Muscle layer of colon (tissue), 2 donors: ENCODE data around the gene BRAT1.

Source experiments
- H3K27ac ChIP-seq: one replicate; pipeline ENCODE4 v1.7.0; 2013; ENCODE audit warnings: low read depth, mild to moderate bottlenecking, low read length, moderate library complexity
- H3K27me3 ChIP-seq, 2 donors: one replicate each; pipeline ENCODE4 v1.7.0; 2013; ENCODE audit warnings: low read length in 2 of 2, mild to moderate bottlenecking in 2 of 2; ENCODE audit not compliant: insufficient read depth in 2 of 2, control insufficient read depth in 1 of 2
- H3K36me3 ChIP-seq: one replicate; pipeline ENCODE4 v1.7.0; 2013; ENCODE audit warnings: mild to moderate bottlenecking, low read length; ENCODE audit not compliant: insufficient read depth
- H3K4me1 ChIP-seq: one replicate; pipeline ENCODE4 v1.7.0; 2013; ENCODE audit warnings: mild to moderate bottlenecking, low read length; ENCODE audit not compliant: insufficient read depth
- H3K4me3 ChIP-seq, 2 donors: one replicate each; pipeline ENCODE4 v1.7.0; 2013; ENCODE audit warnings: low read length in 2 of 2, low read depth in 1 of 2, mild to moderate bottlenecking in 1 of 2, moderate library complexity in 1 of 2
- H3K9ac ChIP-seq: one replicate; pipeline ENCODE4 v1.7.0; 2013; ENCODE audit warnings: low read length
- H3K9me3 ChIP-seq: one replicate; pipeline ENCODE4 v1.7.0; 2013; ENCODE audit warnings: mild to moderate bottlenecking, low read length
- donor health status: abdominal sarcoma.
- donor health status: Adenocarcinoma of cecum.

BRAT1 gene

DNA sequence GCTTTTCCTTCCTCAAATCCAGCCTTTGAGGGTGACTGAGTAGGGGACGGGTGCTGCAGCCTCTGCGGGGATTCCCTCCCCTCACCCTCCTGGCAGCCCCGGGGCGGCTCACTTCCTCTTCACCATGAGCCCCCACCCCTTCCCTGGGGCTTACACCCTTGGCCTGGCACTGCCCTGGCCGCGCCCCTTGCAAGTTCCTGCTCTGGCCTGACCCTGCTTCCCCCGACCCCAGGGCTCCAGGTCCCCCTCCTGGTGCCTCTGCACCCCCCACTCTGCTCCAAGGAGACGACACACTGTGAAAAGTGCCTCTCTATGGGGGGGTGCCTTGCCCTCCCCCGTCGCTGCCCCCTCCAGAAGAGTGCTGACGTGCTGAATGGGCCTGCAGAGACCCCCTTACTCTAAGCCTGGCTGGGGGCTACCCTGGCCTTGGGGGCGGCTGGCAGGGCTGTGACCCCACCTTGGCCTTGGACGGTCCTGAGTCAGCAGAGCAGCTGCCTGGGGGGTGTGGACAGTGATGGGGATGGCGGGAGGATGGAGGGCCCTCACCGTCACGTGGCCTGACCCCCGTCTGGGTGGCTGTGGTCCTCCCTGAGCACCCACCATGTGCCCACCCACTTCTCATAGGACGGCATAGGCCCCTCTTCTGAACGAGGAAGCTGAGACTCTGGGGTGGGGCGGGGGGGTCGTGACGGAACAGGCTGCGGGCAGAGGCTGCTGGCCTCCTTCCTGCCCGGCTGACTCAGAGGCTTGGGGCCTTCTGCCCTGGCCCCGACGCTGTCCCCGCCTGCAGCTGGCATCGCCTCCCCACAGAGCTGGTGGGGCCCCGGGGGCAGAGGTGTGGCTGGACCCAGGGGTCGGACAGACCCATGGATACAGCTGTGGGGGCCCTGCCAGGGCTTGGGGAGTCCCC lies 25.9 kb downstream of the BRAT1 start:
- Histone ChIP-seq H3K4me1 (peaks cover 10% of the 10 kb centered on the region), H3K27ac (peak overlapping the region; percentile 34), H3K4me3 (no peak overlapping the region), H3K9me3 (no peaks in the 10 kb centered on the region), H3K27me3 (peaks cover 0 to 42% of the 10 kb centered on the region in 2 donors), H3K36me3 (no peaks in the 10 kb centered on the region), H3K9ac (no peak overlapping the region)

DNA sequence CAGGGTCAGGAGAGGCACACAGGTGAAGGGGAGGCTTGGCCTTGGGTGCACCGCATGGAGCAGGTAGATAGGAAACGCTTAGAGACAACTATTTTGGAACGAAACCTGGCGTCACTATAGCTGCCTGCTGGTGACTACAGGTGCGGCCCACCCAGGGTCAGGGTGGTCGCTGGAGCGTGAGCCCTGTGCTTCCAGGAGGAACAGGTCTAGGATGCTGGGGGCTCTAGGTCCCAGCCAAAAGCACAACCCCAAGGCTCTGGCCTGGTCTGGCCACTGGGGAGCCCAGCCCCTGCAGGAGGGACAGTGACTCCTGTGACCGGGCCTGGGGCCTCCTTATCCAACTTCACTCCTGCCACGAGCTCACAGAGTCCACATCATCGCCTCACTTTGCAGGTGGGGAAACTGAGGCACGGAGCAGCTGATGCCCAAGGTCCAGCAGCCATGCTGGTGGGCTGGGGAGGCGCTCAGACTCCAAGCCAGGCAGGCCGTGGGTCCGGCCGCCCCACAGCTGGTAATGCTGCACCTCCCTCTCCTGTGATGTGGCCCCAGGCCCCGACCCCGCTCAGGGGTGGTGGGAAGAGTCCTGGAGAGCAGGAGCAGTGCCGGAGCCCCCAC lies 26.7 kb downstream of the BRAT1 start:
- H3K4me3 ChIP-seq, result no peak overlapping the region
- H3K4me1 ChIP-seq, result peaks cover 10% of the 10 kb centered on the region
- H3K27ac ChIP-seq, result no peak overlapping the region
- H3K9ac ChIP-seq, result no peak overlapping the region
- H3K36me3 ChIP-seq, result no peaks in the 10 kb centered on the region
- no peaks in the 10 kb centered on the region for H3K9me3 ChIP-seq
- peaks cover 0 to 50% of the 10 kb centered on the region in 2 donors for H3K27me3 ChIP-seq

DNA sequence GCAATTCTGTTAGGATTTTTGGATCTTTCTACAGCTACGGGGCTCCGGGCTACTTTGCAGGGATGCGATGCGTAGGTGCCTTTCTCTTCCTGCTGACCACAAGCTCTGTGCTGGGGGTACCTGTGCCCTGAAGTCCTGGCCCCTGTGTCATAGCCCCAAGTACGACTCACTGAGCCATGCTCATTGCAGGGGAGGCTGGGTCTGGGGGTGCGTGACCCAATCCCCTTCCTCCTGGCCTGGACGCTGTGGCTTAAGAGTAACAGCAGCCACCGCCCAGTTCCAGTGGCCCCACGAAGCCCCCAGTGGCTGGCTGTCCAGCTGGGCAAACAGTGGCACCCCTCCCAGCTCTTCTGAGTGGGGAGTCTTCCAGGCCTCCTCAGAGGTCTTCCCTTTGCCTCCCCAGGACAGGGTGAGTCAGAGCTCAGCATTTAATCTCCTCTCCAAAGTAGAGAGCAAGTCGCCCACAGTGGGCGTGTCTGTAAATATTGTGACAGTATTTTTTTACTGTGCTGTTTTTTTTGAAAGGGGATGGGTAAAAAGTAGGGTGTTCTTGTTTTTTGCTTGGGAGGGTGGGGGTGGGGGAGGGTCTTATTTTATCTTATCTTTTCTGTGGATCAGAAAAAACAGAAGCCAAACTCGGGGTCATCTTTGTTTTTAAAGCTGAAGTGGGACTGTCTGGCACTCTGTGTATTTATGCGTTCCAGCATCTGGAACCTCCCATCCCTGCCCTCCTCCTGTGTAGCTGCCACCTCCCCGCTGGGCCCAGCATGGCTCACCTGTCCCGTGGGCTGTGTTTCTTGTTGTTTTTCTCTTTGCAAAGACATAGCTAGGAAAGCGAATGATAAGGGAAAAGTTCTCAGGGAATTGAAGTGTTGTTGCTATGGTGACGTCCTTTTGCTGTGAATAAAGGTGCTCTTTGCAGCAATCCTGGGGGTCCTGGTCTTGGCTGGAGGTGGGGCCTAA lies 27.5 kb downstream of the BRAT1 start:
- H3K9ac ChIP-seq, result no peak overlapping the region

DNA sequence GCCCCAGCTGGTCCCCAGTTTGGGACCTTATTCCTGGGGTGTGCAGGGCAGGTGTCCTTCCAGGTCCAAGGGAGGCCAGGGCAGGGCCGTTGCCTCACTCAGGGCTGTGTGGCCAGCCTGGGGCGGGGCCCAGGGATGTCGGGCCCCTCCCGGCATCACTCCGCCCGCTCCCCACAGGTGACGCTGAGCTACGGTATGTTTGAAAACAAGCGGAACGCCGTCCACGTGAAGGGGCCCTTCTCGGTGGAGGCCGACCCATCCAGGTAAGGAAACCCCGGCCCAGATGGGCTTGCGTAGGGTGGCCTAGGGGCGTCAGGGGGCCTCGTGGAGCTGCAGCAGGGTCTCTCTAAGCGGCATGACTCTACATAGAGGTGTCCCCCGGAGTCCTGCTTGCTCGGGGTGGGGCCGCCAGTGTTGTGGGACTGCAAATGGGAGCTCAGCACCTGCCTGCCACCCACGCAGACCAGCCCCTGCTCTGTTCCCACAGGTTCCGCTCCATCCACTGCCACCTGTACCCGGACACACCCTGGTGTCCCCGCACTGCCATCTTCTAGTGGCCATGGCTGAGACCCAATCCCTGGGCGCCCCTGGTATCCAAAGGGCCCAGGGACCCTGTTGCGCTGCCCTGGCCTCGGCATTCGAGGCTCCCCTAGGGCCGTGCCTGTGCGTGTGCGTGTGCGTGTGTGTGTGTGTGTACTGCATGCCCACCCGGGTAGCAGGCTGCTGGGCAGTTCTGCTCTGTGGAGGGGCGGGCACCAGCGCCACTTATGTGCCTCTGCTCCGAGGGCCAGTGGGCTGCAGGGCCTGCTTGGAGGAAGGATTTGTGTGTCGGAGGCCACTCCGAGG lies 28.4 kb downstream of the BRAT1 start:
- Histone ChIP-seq H3K4me1 (peaks cover 10% of the 10 kb centered on the region), H3K27ac (no peak overlapping the region), H3K27me3 (peaks cover 6 to 67% of the 10 kb centered on the region in 2 donors), H3K36me3 (no peaks in the 10 kb centered on the region), H3K9me3 (no peaks in the 10 kb centered on the region), H3K4me3 (no peak overlapping the region), H3K9ac (no peak overlapping the region)

More for the DNA sequence above, 27.5 kb downstream of the BRAT1 start:
- H3K4me1 ChIP-seq, result peaks cover 10% of the 10 kb centered on the region
- no peak overlapping the region for H3K27ac ChIP-seq
- H3K36me3 ChIP-seq, result no peaks in the 10 kb centered on the region
- H3K27me3 ChIP-seq, result peaks cover 3 to 58% of the 10 kb centered on the region in 2 donors
- H3K9me3 ChIP-seq, result no peaks in the 10 kb centered on the region
- no peak overlapping the region for H3K4me3 ChIP-seq

DNA sequence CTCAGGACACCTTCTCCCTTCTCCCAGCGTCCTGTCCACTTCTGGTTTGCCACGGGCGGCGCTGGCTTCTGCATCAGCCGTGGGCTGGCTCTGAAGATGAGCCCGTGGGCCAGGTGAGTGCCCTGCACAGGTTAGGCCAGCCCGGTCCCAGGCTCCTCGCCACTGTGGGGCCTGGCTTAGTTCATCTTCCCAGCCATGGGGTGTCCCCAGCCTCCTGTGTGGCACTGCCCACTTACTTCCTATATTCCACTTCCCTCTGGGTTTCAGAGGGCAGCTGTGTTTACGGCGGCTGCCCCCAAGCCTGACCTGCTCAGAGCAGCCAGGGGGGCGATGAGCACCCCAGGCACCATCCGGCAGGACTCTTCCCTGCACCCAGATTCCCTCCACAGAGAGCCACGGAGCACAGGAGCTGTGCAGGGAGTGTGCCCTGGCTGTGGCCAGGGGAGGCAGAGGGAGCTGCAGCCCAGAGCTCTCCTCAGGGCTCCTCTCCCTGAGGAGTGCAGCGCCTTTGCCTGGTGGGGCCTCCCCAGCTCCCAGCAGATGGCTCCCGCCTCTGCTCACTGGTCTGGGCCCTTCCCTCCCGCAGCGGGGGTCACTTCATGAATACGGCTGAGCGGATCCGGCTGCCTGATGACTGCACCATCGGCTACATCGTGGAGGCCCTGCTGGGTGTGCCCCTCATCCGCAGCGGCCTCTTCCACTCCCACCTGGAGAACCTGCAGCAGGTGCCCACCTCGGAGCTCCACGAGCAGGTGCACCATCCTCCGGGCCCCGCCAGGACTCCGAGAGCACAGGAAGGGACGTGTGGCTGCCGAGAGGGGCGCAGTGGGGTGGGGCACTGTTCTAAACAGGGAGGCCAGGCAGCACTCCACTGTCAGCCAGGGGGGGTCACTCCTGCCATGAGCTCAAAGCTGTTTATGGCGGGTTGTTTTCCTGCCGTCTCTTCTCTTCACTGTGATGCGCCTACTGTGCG lies 29.4 kb downstream of the BRAT1 start:
- H3K4me3 ChIP-seq, result no peak overlapping the region
- H3K9me3 ChIP-seq, result no peaks in the 10 kb centered on the region
- peaks cover 11 to 73% of the 10 kb centered on the region in 2 donors for H3K27me3 ChIP-seq
- no peaks in the 10 kb centered on the region for H3K36me3 ChIP-seq
- H3K9ac ChIP-seq, result no peak overlapping the region
- H3K27ac ChIP-seq, result no peak overlapping the region
- peaks cover 10% of the 10 kb centered on the region for H3K4me1 ChIP-seq

DNA sequence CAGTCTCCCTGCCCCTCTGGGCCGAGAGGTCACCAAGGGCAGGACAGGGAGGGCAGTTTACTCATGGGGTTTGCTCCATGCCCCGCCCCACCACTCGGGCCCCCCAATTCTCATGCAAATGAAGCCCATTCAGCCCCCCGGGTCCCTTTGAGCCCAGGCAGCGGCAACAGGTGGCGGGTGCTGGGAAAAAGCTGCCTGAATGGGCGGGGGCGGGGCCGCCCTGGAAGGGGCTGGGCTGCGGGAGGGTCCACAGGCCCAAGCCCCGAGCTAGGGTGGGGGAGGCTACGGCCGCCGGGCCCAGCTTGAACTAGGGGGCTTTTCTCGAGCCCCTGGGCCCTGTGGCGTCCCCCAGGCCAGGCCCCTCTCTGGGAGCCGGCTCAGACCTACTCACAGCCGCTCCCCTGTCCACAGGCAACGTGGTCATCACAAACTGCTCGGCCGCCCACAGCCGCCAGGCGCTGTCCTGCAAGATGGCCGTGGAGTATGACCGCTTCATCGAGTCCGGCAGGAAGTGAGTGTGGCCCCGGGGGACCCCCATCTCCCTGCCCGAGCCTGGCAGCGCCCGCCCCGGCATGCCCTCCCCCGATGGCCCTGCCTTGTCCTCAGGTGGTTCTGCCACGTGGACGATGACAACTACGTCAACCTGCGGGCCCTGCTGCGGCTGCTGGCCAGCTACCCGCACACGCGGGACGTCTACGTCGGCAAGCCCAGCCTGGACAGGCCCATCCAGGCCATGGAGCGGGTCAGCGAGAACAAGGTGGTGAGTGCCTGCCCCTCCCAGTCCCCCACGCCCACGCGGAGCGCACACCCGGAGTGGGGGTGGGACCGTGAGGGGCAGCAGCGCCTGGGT lies 30.3 kb downstream of the BRAT1 start:
- no peak overlapping the region for H3K9ac ChIP-seq
- H3K36me3 ChIP-seq, result no peaks in the 10 kb centered on the region
- no peak overlapping the region for H3K4me3 ChIP-seq
- peaks cover 18 to 72% of the 10 kb centered on the region in 2 donors for H3K27me3 ChIP-seq
- H3K9me3 ChIP-seq, result no peaks in the 10 kb centered on the region
- H3K27ac ChIP-seq, result no peak overlapping the region
- peaks cover 11% of the 10 kb centered on the region for H3K4me1 ChIP-seq

DNA sequence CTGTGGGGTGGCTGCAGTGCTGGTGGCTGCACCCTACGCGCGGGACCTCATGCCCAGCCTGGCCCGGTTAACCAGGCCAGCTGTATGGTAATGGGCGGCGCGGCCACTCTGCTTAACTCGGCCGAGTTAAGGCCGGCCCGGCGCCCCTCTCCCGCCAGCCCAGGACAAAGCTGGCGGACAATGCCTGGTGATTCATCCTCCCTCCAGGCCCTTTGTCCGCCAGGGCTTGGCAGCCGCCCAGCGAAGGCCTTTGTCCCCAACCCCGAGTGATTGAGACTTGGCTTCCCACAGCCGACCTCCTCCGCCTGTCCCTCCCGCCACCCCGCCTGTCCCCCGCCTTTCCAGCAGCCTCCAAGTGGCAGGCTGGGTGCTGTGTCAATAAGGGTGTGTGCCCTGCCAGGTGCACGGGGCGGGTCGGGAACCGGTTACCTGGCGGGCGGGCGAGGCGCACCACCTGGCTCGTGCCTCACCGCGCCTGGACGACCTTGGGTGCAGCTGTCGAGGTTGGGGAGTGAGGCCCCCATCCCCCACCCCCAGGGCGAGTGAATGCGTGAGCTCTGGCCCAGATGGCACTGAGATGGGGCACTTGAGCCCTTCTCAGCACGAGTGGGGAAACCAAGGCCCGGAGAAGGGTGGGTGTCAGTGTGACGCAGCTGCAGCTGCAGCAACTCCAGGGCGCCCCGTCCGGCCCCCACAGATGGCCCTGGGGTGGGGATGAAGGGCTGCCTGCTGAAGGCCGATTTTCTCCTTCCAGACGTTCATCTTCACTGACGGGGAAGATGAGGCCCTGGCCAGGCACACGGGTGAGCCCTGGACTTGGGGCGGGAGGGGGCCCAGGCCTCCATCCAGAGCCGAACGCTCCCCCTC lies 31.1 kb downstream of the BRAT1 start:
- Histone ChIP-seq H3K4me1 (peaks cover 11% of the 10 kb centered on the region), H3K9ac (no peak overlapping the region), H3K27ac (no peak overlapping the region), H3K27me3 (peaks cover 18 to 65% of the 10 kb centered on the region in 2 donors), H3K36me3 (no peaks in the 10 kb centered on the region), H3K4me3 (no peak overlapping the region), H3K9me3 (no peaks in the 10 kb centered on the region)

DNA sequence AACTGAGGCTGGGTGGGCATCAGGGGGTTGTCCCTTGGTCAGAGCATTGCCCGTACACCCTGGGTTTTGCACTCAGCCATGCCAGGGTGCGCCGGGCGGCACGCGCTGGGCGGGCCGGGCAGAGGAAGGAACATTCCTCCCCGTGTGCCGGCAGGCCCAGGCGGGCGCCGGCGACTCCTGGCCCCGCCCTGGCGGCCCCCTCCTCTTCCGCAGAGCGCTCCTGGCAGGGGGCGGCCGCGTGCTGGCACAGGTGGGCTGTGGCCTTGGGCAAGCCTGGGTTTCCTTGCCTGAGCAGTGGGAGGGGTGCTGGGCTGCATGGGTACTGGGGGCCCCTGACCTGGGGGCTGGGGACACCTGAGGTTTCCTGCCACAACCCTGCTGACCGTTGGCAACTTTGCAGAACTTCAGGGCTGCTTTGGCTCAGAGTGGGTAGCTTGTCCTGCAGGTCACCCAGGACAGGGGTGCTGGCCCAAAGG lies 31.8 kb downstream of the BRAT1 start:
- H3K27me3 ChIP-seq, result peaks cover 18 to 66% of the 10 kb centered on the region in 2 donors
- no peak overlapping the region for H3K27ac ChIP-seq
- H3K4me1 ChIP-seq, result peaks cover 9% of the 10 kb centered on the region
- no peaks in the 10 kb centered on the region for H3K9me3 ChIP-seq
- H3K4me3 ChIP-seq, result peak overlapping the region in 1 of 2 donors; percentile 41
- no peak overlapping the region for H3K9ac ChIP-seq
- no peaks in the 10 kb centered on the region for H3K36me3 ChIP-seq
